ENCODE measurements around the gene TRIP6. TPM values are rescaled to one million over a fixed set of nuclear protein-coding genes. Genes with fewer than 3 reads are reported as not detected.

The TRIP6 gene
- total RNA-seq, 2 experiments from 2014 or later: 38.2 to 39.3 TPM

DNA sequence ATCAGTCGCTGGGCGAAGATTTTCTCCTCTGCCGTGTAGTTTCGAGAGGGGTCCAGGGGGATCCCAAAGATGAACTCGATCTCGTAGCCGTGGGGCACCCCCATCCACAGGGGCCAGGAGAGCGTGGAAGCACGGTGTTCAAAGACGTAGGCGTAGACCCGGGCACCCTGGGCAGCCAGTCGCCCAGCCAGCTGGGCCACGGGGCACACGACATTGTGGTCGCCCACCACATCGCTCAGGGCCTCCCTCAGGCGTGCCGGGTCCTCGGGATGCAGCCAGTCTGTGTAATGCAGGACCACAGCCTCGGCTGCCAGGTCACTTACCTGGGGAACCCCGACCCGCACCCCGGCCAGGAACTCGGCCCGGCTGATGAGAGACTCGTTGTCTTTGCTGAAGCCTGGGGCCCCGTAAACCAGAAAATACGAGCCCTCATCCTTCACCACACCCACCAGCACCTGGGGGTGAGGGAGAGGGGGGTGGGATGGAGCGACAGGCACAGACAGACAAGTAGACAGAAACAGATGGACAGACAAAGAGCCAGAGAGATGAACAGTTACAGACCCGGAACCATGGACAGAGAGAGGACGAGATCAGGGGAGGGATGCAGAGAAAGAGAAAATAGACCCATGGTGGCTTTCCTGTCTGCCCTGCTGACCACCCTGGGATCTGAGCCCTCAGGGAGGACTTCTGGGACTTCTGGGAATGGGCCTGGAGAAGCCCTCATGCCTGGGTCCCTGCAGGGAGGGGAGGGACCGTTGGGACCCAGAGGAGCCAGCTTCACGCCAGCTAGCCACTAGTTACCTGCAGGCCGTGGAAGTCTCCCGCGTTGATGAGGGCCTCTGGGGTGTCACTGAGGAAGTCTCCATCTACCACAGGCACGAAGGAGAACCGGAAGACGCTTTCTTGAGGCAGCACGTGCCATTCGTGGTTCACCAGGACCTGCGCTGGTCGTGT lies 25.5 kb downstream of the TRIP6 start:
- no peak for DNase-seq
- Mint-ChIP-seq H3K9me3 (ENCODE audit: low read depth) (no peaks in the 10 kb centered on the region), H3K36me3 (peaks cover 10% of the 10 kb centered on the region), H3K4me1 (peaks cover 31% of the 10 kb centered on the region), H3K4me3 (no peak overlapping the region), H3K27ac (no peak overlapping the region), H3K27me3 (peaks cover 40% of the 10 kb centered on the region)
- no peak for ATAC-seq
- CTCF ChIA-PET: no interaction called here

DNA sequence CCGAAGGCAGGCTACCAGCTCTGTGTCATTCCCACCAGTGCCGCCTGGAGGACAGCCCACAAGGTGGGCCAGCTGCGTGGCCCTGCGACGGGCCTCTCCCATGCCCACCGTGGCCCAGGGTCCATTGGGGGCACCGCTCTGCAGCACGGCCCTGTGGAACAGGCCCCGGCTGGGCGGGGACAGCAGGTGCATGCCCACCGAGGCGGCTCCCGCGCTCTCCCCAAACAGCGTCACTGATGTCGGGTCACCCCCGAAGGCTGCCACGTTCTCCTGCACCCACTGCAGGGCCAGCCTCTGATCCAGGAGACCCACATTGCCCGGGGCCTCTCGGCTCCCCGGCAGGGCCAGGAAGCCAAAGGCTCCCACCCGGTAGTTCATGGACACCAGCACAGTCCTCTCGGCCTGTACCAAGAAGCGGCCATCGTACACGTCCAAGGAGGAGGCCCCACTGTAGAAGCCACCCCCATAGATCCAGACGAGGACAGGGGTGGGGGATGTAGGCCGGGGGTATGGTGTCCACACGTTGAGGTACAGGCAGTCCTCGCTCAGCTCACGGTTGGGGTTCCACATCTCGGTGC lies 26.2 kb downstream of the TRIP6 start:
- Mint-ChIP-seq H3K27me3 (peaks cover 48% of the 10 kb centered on the region), H3K9me3 (ENCODE audit: low read depth) (no peaks in the 10 kb centered on the region), H3K27ac (no peak overlapping the region), H3K4me3 (no peak overlapping the region), H3K4me1 (peaks cover 24% of the 10 kb centered on the region), H3K36me3 (peaks cover 2% of the 10 kb centered on the region)
- CTCF ChIA-PET: interaction anchor here (1.5 to 1.7 kb wide), 2 partner anchors 12 to 188 kb away, joined by 3 to 5 read pairs; partner anchors contain the start of gene POP7
- DNase-seq (no peak), ATAC-seq (no peak)

- Mint-ChIP-seq H3K27ac (no peak overlapping the region), H3K4me1 (peaks cover 20% of the 10 kb centered on the region), H3K9me3 (ENCODE audit: low read depth) (no peaks in the 10 kb centered on the region), H3K36me3 (no peaks in the 10 kb centered on the region), H3K4me3 (no peak overlapping the region), H3K27me3 (peaks cover 48% of the 10 kb centered on the region)
- DNase-seq: no peak
- CTCF ChIA-PET: interaction anchor here (0.7 to 2.3 kb wide), 13 partner anchors 9 to 279 kb away, joined by 3 to 18 read pairs (median 4); partner anchors contain the start of genes POP7, SRRT and TRIM56
- no peak for ATAC-seq
Measured at GRCh38 chr7:100893910-100894721, 26.9 kb downstream of the TRIP6 start.

GRCh38 chr7:100894860-100895700 lies 27.9 kb downstream of the TRIP6 start:
- ATAC-seq: no peak
- Mint-ChIP-seq H3K4me3 (no peak overlapping the region), H3K36me3 (no peaks in the 10 kb centered on the region), H3K9me3 (ENCODE audit: low read depth) (no peaks in the 10 kb centered on the region), H3K27me3 (peaks cover 51% of the 10 kb centered on the region), H3K4me1 (peaks cover 19% of the 10 kb centered on the region), H3K27ac (no peak overlapping the region)
- CTCF ChIA-PET: interaction anchor here (0.7 to 2.3 kb wide), 14 partner anchors 8 to 278 kb away, joined by 3 to 18 read pairs (median 4); partner anchors contain the start of genes POP7, SRRT and TRIM56
- peak; percentile 64 for DNase-seq

GRCh38 chr7:100895701-100895955 lies 28.4 kb downstream of the TRIP6 start, which contains the start of gene ACHE:
TSS of gene ACHE (minus strand) at chr7:100895888. CDS start at chr7:100894232, 1,656 bp downstream.
- no peak for DNase-seq
- Mint-ChIP-seq H3K4me1 (peaks cover 15% of the 10 kb centered on the region), H3K27me3 (peaks cover 52% of the 10 kb centered on the region), H3K4me3 (peak within 1 kb of the TSS; percentile 19), H3K36me3 (no peaks in the 10 kb centered on the region), H3K27ac (no peak within 1 kb of the TSS), H3K9me3 (ENCODE audit: low read depth) (no peaks in the 10 kb centered on the region)
- CTCF ChIA-PET: interaction anchor here (1.4 to 2.3 kb wide), 5 partner anchors 20 to 182 kb away, joined by 3 to 18 read pairs (median 12); partner anchors contain the start of gene SRRT
- no peak for ATAC-seq

DNA sequence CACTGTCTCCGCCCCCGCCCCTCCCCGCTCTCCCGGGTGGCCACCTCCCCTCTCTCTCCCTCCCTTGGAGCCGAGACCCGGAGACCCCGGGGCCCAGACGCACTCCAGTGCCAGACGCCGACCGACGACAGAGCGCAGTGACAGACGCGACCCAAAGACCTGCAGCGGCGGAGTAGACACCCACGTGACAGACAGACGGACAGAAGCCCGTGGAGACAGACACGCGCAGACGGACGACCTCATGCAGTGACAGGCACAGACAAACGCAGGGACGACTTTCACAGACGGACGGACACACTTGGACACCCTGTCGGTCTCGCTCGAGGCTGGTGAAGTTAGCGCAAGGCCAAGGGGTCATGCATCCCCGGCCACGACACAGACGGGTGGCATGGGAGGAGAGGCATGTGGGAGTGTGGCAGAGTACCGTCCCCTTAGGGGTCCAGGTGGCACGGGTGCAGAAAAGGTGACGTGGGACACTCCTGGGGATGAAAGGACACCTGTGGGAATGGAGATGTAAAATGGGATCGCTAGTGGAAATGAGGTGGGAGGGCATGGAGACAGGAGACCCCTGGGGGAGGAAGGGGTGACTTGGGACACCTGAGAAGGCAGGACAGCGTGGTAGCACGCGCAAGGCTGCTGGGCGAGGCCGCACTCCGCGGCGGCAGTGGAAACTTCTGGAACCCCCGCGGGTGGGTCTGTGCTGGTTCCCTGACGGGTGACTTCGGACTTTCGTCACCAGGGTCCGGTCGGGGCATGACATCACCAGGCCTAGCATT lies 29.0 kb downstream of the TRIP6 start:
- H3K4me1 Mint-ChIP-seq: peaks cover 16% of the 10 kb centered on the region
- peak overlapping the region; percentile 19 for H3K4me3 Mint-ChIP-seq
- H3K36me3 Mint-ChIP-seq: no peaks in the 10 kb centered on the region
- CTCF ChIA-PET: interaction anchor here (1.0 to 3.0 kb wide), 7 partner anchors 21 to 182 kb away, joined by 3 to 18 read pairs (median 12); partner anchors contain the start of gene SRRT
- ATAC-seq (no peak), DNase-seq (no peak)
- peaks cover 52% of the 10 kb centered on the region for H3K27me3 Mint-ChIP-seq
- no peak overlapping the region for H3K27ac Mint-ChIP-seq
- no peaks in the 10 kb centered on the region for H3K9me3 Mint-ChIP-seq (ENCODE audit: low read depth)

DNA sequence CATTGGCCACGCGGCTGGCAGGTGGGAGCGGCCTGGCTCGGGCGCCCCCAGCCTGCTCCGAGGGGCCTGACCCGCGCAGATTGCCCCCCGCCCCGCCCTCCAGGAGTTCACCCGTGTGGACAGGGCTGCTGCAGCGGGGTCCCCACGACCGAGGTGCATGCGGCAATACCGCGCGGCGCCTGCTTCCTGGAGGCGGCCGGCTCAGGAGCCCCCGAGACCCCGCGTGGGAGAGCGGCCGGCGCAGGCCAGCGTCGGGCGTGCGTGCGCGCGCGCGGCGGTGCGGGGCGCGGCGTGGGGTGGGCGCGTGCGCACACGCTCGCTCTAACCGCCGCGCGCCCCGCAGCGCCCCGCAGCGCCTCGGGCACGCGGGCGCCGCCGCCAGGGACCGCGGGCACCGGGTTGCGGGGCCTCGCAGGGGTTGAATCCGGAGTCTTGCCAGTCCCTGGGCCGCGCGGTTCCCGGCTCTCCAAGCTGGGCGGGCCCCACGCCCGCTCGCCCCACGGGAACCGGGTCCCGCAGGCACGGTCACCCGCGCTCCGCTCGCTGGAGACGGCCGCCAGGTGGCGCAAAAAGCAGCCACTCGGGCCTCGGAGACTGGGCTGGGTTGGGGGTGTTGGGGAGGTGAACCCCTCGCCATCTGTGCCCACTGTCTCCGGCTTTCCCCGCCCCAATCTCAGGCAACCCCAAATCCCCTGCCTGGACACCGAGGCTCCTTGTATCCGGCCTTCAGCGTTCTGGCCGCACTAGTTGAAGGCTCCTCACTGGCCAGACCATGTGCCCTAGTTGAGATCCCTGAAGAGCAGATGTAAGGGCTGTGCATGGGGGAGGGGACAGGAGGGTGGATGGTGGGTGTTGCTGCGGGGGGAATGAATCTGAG lies 29.8 kb downstream of the TRIP6 start:
- Mint-ChIP-seq H3K27ac (no peak overlapping the region), H3K4me3 (no peak overlapping the region), H3K4me1 (peaks cover 13% of the 10 kb centered on the region), H3K27me3 (peaks cover 45% of the 10 kb centered on the region), H3K36me3 (no peaks in the 10 kb centered on the region), H3K9me3 (ENCODE audit: low read depth) (no peaks in the 10 kb centered on the region)
- peak; percentile 28 for ATAC-seq
- CTCF ChIA-PET: interaction anchor here (1.0 to 3.0 kb wide), 2 partner anchors 162 to 180 kb away, joined by 4 to 15 read pairs; no protein-coding TSS in a partner anchor
- DNase-seq: no peak

DNA sequence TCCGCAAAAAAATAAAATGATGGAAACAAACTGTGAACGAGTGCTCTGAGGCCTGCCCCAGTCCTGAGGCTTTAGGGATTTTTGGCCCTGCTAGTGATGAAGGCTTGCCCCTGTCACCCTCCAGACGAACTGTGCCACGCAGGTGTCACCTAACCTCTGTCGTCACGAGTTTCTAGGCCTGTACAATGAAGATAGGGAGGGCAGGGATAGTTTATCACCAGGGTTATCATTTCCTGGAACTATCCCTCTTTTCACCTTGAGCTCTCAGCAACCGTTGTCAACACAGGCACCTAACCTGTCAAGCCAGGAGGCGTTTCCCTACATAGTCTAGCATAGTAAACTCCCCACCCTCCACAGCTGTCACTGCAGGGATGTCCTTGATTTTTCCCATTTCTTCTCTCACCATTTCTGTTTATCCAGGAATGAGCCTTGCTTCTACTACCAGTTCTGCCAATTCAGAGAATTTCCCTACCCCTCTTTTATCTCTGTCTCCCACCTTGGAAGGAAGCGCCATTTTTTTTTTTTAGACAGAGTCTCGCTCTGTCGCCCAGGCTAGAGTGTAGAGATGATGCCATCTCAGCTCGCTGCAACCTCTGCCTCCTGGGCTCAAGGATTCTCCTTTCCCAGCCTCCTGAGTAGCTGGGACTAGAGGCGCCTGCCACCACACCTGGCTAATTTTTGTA lies 30.7 kb downstream of the TRIP6 start:
- DNase-seq: no peak
- ATAC-seq: no peak
- peaks cover 11% of the 10 kb centered on the region for H3K4me1 Mint-ChIP-seq
- H3K27ac Mint-ChIP-seq: no peak overlapping the region
- H3K36me3 Mint-ChIP-seq: no peaks in the 10 kb centered on the region
- no peak overlapping the region for H3K4me3 Mint-ChIP-seq
- H3K9me3 Mint-ChIP-seq (ENCODE audit: low read depth): no peaks in the 10 kb centered on the region
- H3K27me3 Mint-ChIP-seq: peaks cover 35% of the 10 kb centered on the region
- CTCF ChIA-PET: interaction anchor here (0.7 to 3.0 kb wide), 4 partner anchors 8 to 207 kb away, joined by 3 to 15 read pairs (median 6); partner anchors contain the start of gene UFSP1

DNA sequence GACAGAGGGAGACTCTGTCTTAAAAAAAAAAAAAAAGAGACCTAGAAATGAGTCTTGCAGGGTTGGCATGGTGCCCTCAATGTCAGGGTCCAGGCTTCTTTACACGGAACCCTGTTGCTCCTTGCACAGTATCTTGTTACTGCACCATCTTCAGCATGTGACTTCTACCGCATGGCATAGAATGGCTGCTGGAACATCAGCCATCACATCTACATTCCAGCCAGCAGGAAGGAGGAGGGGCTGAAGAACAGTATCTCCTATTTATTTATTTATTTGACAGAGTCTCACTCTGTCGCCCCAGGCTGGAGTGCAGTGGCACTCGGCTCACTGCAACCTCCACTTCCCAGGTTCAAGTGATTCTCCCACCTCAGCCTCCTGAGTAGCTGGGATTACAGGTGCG lies 32.2 kb downstream of the TRIP6 start:
- no peak for ATAC-seq
- CTCF ChIA-PET: interaction anchor here (1.4 to 3.0 kb wide), 4 partner anchors 10 to 186 kb away, joined by 3 to 15 read pairs (median 6); partner anchors contain the start of genes TRIM56 and UFSP1
- H3K27ac Mint-ChIP-seq: no peak overlapping the region
- no peaks in the 10 kb centered on the region for H3K9me3 Mint-ChIP-seq (ENCODE audit: low read depth)
- no peak for DNase-seq
- H3K4me3 Mint-ChIP-seq: no peak overlapping the region
- H3K27me3 Mint-ChIP-seq: peaks cover 27% of the 10 kb centered on the region
- H3K4me1 Mint-ChIP-seq: peaks cover 10% of the 10 kb centered on the region
- H3K36me3 Mint-ChIP-seq: no peaks in the 10 kb centered on the region

DNA sequence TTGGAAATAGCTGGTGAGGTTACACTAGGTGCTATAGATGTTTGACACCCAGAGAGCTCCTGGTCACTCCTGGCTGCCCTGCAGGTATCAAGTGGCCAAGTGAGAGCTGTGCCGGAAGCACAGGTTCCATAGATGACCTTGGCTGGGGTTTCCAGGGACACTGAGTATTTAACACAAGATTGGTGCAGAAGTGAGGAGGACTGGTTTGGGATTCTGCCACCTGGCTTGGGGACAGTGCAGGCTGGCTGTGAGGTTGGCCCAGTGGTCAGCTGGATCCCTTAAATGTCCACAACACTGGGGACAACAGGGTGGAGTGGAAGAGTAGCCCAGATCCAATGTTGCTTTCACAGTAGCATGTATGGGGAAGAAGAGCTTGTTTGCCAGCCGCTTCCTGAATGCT lies 33.8 kb downstream of the TRIP6 start:
- Mint-ChIP-seq H3K4me3 (no peak overlapping the region), H3K27ac (no peak overlapping the region), H3K27me3 (peaks cover 26% of the 10 kb centered on the region), H3K9me3 (ENCODE audit: low read depth) (no peaks in the 10 kb centered on the region), H3K36me3 (no peaks in the 10 kb centered on the region), H3K4me1 (peaks cover 8% of the 10 kb centered on the region)
- CTCF ChIA-PET: interaction anchor here (1.0 to 1.8 kb wide), 2 partner anchors 158 to 176 kb away, joined by 4 to 6 read pairs; no protein-coding TSS in a partner anchor
- DNase-seq (no peak), ATAC-seq (no peak)
